ENCODE results near the gene SEC16B.

The SEC16B gene

GRCh38 chr1:177948336-177948972 lies 21.4 kb downstream of the SEC16B start:
- Histone ChIP-seq H3K9ac (no peak overlapping the region), H3K9me3 (replicated peaks in 1 of 11) (no peaks in the 10 kb centered on the region), H3K4me3 (no peak overlapping the region), H3K27ac (no peak overlapping the region), H3K4me2 (no peak overlapping the region), H3K4me1 (peaks cover 0 to 16% (median 4%) of the 10 kb centered on the region in 10 experiments; a peak in 8 of 20 replicates), H3K36me3 (no peaks in the 10 kb centered on the region), H3K27me3 (no peaks in the 10 kb centered on the region), H4K20me1 (no peaks in the 10 kb centered on the region)
- no peak for TF ChIP-seq Cebpa-rat (IDR thresholded peaks at IDR 0.05)

- no peaks in the 10 kb centered on the region for H3K36me3 ChIP-seq
- H3K4me1 ChIP-seq, result peaks cover 0 to 16% (median 4%) of the 10 kb centered on the region in 10 experiments; a peak in 8 of 20 replicates
- H3K4me2 ChIP-seq, result no peak overlapping the region
- H3K4me3 ChIP-seq, result no peak overlapping the region
- H3K9ac ChIP-seq, result no peak overlapping the region
- H3K9me3 ChIP-seq (replicated peaks in 1 of 11), result no peaks in the 10 kb centered on the region
- TF ChIP-seq Cebpa-rat (IDR thresholded peaks at IDR 0.05), result no peak
- H4K20me1 ChIP-seq, result no peaks in the 10 kb centered on the region
- no peaks in the 10 kb centered on the region for H3K27me3 ChIP-seq
- H3K27ac ChIP-seq, result no peak overlapping the region
These were observed 22.2 kb downstream of the SEC16B start for GRCh38 chr1:177947623-177948022.

- no peaks in the 10 kb centered on the region for H3K27me3 ChIP-seq
- TF ChIP-seq Cebpa-rat (IDR thresholded peaks at IDR 0.05), result no peak
- H3K4me3 ChIP-seq, result no peak overlapping the region
- H3K9me3 ChIP-seq (replicated peaks in 1 of 11), result no peaks in the 10 kb centered on the region
- H3K4me2 ChIP-seq, result no peak overlapping the region
- H3K36me3 ChIP-seq, result no peaks in the 10 kb centered on the region
- no peak overlapping the region for H3K27ac ChIP-seq
- no peaks in the 10 kb centered on the region for H4K20me1 ChIP-seq
- no peak overlapping the region for H3K9ac ChIP-seq
- peaks cover 0 to 16% (median 4%) of the 10 kb centered on the region in 10 experiments; a peak in 8 of 20 replicates for H3K4me1 ChIP-seq
These were observed 23.8 kb downstream of the SEC16B start for GRCh38 chr1:177945943-177946650.

DNA sequence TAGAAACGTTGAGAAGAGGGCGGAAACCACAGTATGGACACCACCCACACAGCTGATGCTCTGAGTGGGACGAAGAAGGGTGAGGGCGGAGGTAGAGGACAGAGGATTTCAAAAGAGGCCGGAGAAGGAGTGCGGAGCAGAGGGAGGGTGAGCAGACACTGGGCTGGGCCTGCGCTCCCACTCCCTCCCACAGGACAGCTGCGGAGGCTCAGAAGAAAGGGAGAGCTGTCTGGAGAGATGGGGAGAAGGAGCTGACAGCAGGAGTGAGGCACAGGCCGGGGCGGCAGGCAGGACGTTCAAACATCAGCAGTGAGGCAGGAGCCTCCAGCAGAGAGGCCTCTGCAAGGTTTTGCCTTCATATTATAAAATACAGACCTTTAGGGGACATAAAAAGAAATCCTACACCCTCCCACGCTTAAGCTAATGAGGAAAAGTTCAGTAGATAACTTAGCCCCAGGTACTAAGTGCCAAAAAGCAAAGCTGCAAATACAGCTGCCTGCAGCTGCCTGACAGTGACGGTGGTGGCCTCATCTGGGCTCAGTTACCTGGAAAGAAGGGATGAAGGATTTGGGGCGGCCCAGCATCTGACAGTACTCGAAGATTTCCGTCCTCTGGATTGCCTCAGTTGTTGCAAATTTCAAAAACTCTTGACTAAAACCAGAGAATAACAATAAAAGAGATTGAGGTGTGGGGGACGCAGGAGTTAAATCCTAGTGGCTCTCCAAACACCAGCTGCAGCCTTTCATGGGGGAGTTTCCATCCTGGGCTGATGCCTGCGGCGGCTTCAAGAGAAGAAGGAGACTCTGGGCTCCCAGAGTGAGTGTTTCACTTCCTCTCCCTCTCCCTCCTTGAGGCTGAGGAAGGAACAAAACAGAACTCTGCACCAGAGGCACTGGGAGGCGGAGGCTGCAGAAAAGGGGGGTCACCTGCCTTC lies 25.6 kb downstream of the SEC16B start:
- H3K4me2 ChIP-seq, result no peak overlapping the region
- H3K27ac ChIP-seq, result no peak overlapping the region
- no peaks in the 10 kb centered on the region for H4K20me1 ChIP-seq
- H3K27me3 ChIP-seq, result no peaks in the 10 kb centered on the region
- H3K9me3 ChIP-seq (replicated peaks in 1 of 11), result no peaks in the 10 kb centered on the region
- H3K4me3 ChIP-seq, result no peak overlapping the region
- H3K36me3 ChIP-seq, result no peaks in the 10 kb centered on the region
- no peak overlapping the region for H3K9ac ChIP-seq
- peaks cover 0 to 6% (median 0%) of the 10 kb centered on the region in 10 experiments; a peak in 1 of 20 replicates for H3K4me1 ChIP-seq
- TF ChIP-seq Cebpa-rat (IDR thresholded peaks at IDR 0.05), result no peak

DNA sequence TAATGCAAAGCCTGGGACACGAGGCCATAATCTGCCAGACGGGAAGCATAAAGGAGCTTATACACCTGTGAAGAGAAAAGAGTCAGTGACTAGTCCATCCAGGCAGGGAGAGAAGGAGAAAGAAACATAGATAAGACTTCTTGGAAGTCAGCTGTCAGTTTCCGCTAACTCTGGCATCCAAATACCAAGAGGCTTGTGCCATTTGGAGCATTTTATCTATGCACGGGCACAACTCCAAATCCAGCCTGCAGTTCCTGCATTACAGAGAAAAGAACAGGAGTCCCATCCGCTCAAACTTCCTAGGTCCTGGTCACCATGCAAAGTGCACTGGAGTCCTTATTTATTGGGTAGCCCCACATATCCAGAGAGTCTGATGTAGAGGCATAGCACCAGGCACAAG lies 27.9 kb downstream of the SEC16B start:
- Histone ChIP-seq H3K4me3 (no peak overlapping the region), H4K20me1 (no peaks in the 10 kb centered on the region), H3K27me3 (no peaks in the 10 kb centered on the region), H3K36me3 (no peaks in the 10 kb centered on the region), H3K9me3 (replicated peaks in 1 of 11) (no peaks in the 10 kb centered on the region), H3K27ac (no peak overlapping the region), H3K4me2 (no peak overlapping the region), H3K4me1 (no peaks in the 10 kb centered on the region), H3K9ac (no peak overlapping the region)
- TF ChIP-seq Cebpa-rat (IDR thresholded peaks at IDR 0.05), result no peak

DNA sequence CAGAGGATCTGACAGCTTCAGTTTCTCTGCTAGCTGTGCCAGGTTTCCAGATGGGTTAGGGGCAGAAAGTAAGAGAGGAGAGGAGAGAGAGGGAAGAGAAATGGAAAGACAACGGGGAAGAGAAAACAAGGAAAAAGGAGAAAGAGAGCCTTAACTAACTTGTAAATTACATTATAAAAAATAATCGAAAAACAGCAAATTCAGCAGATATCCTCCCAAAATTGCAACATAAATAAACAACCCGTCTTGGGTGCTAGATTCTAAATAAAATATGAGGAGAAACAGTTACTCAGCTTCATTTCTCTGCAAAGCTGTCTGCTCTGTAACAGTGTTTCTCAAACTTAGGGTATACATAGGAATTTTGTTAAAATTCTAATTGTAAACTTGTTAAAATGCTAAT lies 29.2 kb downstream of the SEC16B start:
- no peak overlapping the region for H3K4me3 ChIP-seq
- H3K4me2 ChIP-seq, result no peak overlapping the region
- H4K20me1 ChIP-seq, result no peaks in the 10 kb centered on the region
- H3K27ac ChIP-seq, result no peak overlapping the region
- H3K36me3 ChIP-seq, result no peaks in the 10 kb centered on the region
- no peaks in the 10 kb centered on the region for H3K4me1 ChIP-seq
- no peak for TF ChIP-seq Cebpa-rat (IDR thresholded peaks at IDR 0.05)
- H3K9me3 ChIP-seq (replicated peaks in 1 of 11), result no peaks in the 10 kb centered on the region
- no peak overlapping the region for H3K9ac ChIP-seq
- no peaks in the 10 kb centered on the region for H3K27me3 ChIP-seq

GRCh38 chr1:177937931-177938330 lies 31.9 kb downstream of the SEC16B start:
- TF ChIP-seq Cebpa-rat (IDR thresholded peaks at IDR 0.05), result no peak
- H3K9me3 ChIP-seq (replicated peaks in 1 of 11), result no peaks in the 10 kb centered on the region
- no peak overlapping the region for H3K4me2 ChIP-seq
- H3K9ac ChIP-seq, result no peak overlapping the region
- no peaks in the 10 kb centered on the region for H3K27me3 ChIP-seq
- no peak overlapping the region for H3K27ac ChIP-seq
- no peaks in the 10 kb centered on the region for H3K36me3 ChIP-seq
- no peaks in the 10 kb centered on the region for H3K4me1 ChIP-seq
- H4K20me1 ChIP-seq, result no peaks in the 10 kb centered on the region
- no peak overlapping the region for H3K4me3 ChIP-seq

- Histone ChIP-seq H3K27ac (no peak overlapping the region), H3K9me3 (replicated peaks in 1 of 11) (no peaks in the 10 kb centered on the region), H3K4me2 (no peak overlapping the region), H3K4me1 (no peaks in the 10 kb centered on the region), H3K4me3 (no peak overlapping the region), H4K20me1 (no peaks in the 10 kb centered on the region), H3K27me3 (no peaks in the 10 kb centered on the region), H3K9ac (no peak overlapping the region), H3K36me3 (no peaks in the 10 kb centered on the region)
- no peak for TF ChIP-seq Cebpa-rat (IDR thresholded peaks at IDR 0.05)
These were observed 32.6 kb downstream of the SEC16B start for GRCh38 chr1:177937174-177937770.
